NCI-H526 treated with DMSO at 0.1 percent for 48 hours (cell line): ENCODE measurements around the gene PCCA.
"Not testable (repeated sequence)": the region's sequence is repeated elsewhere in the genome, so short reads cannot be mapped to it uniquely, and the experiment has no call there.

Source experiments
- DNase-seq: peaks from one replicate; lab custom pipeline; 2025; lab: John Stamatoyannopoulos, UW

Gene PCCA

DNA sequence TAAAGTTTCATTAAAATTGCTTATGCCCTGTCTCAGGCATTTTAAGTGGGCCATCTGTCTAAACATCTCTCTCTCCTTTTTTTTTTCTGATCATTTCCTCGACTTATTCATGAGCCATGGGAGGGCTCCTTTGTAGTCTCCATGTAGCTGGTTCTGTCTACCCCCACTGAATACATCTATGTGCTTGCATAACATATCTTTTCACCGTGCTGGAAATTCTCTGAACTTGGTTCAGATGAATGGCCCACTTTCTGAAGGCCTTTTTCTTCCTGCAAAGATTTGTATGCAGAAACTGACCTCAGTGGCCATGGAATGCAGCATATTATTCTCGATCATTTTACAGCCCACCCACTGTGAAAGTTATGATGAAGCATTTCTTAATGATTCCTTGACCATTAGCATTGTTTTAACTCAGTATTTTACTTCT lies 274.4 kb downstream of the PCCA start:
- DNase-seq, result no peak

DNA sequence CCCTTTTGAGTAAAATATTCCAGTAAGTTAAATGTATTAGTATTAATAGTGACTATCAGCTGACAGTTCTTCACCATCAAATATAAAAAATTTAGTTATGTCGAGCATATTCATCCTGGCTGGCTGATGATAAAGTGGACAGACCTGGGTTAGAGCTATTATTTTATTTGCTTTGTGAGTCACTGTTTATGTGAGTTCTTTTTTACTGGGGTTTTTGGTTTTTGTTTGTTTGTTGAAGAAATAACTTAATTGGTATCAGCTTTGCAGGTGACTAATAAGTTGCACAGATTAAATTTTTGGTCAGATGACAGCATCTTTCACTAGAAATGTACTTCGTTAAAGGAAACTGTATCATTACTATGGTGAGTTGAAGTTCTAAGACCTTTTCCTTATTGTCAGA lies 275.0 kb downstream of the PCCA start:
- DNase-seq, result no peak

DNA sequence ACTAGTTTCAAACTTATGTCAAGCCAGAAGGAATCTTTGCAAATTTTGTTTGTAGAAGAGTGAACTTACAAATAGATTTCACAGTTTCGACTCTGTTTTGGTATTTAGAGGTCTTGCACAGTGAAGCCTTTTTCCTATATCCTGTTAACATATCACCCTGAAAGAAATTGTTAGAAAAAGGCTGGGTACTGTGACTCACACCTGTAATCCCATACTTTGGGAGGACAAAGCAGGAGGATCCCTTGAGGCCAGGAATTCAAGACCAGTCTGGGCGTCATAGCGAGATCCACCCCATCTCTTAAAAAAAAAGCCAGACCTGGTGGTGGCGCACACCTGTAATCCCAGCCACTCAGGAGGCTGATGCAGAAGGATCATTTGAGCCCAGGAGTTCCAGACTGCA lies 275.7 kb downstream of the PCCA start:
- DNase-seq, result no peak

DNA sequence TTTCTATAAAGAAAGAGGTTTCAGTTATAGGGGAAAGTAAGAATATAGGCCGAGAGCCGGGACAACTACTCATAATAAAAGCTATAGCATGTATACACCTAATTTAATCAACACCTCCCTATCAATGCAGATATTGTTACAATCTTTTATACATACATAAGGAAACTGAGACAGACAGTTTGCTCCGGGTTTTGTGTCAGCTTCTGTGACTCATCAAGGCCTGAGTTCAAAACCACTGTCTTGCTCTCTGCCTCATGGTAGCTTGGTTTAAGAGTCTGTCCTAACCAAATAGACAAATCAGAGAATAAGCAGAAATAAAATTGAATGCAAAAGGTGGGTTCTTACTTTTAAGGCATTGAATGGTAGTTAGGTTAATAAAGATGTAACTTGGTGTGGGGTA lies 276.8 kb downstream of the PCCA start:
- DNase-seq, result no peak

DNA sequence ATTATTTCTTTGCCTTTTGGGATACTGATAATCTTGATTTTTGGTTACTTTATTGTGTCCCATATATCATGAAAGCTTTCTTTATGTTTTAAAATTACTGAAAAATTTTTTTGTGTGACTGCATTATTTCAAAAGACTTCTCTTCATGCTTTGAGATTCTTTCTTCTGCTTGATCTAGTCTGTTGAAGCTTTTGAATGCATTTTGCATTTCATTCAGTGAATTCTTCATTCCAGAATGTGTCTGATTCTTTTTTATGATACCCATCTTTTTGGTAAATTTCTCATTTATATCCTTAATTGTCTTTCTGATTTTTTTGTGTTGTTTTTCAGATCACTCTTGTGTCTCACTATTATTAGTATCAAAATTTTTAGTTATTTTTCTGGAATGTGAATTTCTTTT lies 289.6 kb downstream of the PCCA start:
- no peak for DNase-seq

DNA sequence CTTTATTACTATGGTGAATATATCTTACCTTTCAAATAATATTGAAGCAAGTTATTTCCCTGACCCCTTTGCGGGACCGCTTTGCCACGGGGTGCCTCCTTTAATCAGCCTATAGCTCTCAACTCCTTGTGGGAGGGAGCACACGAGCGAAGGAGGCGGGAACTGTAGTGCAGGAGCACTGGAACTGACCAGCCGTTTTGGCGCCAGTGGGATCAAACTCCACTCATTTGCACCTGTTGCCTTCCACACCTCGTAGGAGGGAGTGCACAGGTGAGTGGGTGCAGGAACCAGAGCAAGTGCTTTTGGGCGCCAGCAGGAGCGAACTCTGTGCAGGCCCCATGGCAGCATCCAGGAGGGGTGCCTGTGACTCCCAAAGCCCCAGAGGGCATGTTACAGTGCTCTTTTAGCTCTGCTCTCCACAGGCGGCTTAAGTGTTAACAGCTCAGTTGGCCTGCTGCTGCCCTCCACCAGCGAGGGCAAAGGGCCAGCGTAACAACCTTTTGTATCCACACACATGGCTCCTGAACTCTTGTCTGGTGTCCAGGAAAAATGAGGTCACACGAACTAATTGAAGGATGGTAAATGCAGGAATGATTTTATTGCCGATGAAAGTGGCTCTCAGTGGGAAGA lies 292.8 kb downstream of the PCCA start:
- no peak for DNase-seq

DNA sequence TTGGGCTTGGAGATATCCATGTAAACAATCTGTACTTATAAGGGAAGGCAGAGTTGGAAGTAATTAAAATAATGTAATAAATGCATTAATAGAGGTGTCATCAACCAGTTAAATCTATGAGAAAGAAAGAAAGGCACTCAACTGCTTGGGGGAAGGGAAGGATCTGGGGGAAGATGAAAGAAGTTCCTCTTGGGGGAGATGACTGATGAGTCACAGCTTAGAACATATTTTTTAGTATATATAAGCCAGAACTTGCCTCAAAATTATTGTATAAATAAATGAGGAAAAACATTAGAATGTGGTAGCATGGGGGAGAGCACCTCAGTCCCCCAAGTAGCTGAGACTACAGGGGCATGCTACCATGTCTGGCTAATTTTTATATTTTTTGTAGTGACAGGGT lies 293.9 kb downstream of the PCCA start:
- no peak for DNase-seq

DNA sequence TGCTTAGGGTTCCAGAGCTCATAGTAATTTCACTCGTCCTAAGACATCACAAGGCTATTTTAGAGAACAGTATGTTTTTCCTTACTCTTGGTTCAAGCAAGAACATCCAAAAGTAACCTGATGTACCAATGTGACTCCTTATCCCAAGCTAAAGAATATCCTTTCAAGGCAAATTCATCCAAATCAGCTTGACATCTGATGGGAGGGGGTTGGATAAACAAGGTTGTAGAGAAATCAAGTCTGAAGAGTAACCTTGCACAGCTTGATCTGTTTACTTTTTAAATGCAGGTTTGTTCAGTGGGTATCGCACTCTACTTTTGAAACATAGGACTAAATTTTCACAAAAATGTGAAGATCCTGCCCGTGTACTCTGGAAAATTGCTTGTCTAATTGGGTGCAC lies 298.5 kb downstream of the PCCA start:
- DNase-seq, result no peak

DNA sequence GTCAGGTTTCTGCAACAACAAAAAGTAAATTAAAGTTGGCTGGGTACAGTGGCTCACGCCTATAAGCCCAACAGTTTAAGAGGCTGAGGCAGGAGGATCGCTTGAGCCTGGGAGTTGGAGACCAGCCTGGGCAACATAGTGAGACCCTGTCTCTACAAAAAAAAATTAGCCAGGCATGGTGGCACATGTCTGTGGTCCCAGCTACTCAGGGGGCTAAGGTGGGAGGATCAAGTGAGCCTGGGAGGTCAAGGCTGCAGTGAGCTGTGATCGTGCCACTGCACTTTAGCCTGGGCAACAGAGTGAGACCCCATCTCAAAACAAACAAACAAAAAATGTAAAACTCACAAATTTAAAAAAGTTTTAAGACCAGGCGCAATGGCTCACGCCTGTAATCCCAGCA lies 299.3 kb downstream of the PCCA start:
- DNase-seq, result not testable (repeated sequence)

DNA sequence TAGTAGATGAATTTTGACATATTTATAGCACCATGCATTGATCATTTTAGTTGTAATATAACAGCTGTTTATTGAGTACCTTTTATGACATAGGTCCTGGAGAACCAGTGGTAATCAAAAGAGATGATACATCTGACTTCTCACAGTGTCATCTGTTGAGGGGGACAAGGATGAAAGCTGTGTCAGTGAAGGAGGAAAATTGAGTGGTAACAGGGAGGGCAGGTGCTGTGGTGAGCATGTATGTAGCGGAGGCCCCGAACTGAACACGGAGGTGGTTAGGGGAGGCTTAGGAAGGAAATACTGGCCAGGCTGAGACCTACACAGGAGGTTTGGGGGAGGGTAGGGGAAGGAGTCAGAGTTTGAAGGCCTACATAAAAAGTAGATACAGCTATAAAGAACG lies 300.0 kb downstream of the PCCA start:
- no peak for DNase-seq

DNA sequence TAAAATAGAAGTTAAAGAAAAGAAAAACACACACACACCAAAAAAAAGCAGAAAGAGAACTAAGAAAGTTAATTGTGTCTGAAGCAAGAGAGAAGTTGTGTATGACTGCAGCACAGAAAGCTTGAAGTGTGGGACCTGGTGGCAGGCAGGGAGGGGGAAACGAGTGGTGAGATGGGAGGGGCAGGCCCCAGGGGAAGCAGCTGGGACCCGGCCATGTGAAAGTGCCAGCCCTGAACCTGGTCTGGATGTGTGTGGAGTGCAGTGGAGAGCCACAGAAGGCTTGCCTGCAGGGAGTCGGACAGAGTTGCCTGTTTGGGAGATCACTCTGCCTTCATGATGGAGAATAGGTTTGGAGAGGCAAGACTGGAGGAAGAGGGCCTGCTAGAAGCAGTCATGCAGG lies 300.7 kb downstream of the PCCA start:
- no peak for DNase-seq

DNA sequence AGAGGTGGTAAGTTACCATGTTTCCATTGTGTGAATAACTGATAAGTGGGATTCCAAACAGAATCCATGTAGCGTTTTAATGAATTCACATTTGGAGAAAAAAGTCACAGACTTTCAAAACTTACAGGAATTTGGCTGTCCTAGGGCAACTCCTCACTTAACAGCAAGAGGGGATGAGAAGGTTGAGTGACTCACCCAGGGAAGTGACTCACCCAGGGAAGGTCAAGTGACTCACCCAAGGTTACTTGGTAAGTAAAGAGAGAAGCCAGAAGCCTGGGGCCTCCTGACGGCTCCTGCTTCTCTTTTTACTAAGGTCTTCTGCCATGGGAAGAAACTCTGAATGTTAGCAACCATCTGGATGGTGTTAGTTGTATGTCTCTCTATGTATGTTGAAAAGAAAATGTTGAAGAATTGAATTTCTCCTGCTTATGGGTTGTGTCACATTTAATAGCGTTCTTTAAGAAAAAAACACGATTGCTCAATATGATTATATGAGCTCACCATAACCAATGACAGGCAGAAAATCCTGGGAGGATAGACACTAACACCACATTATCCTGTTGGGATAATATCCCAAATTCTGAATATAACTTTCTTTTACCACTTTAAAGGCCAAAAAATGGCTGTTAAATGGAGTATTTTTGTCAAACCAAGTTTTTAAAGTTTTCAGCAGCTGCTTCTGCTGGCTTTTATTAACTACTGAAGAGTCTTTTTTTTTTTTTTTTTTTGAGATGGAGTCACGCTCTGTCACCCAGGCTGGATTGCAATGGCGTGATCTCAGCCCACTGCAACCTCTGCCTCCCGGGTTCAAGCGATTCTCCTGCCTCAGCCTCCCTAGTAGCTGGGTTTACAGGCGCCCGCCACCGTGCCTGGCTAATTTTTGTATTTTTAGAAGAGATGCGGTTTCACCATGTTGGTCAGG lies 304.1 kb downstream of the PCCA start:
- DNase-seq, result no peak

DNA sequence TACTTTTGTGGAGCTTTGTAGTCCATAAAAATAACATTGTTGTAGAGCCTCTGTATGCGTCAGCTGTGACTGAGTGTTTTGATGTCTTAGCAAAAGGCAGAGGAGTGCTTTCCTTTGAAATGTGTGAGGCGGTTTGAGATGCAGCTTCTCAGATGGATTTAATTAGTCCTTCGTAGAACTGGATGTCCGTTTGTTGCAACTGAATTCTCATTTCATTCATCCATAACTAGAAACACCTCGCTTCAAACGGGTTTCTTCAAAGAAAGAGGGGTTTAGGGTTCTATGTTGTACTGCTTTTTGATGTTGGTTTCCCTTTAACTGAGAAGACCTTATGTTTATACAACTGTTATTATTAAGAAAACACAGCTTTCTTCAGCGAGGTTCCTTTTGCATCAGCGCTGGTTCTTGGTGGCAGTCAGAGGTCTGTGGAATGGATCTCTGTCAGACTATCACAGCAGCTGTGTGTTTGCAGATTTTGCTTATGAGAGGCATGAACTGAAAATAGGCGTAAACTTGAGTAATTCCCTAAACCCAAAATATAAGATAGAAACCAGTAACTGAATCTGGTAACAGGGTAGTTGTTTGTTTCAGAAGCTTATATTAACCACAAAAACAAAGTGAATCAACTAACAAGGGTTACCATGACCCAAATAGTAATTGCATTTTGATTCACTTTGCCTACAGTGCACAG lies 305.3 kb downstream of the PCCA start:
- DNase-seq, result no peak

DNA sequence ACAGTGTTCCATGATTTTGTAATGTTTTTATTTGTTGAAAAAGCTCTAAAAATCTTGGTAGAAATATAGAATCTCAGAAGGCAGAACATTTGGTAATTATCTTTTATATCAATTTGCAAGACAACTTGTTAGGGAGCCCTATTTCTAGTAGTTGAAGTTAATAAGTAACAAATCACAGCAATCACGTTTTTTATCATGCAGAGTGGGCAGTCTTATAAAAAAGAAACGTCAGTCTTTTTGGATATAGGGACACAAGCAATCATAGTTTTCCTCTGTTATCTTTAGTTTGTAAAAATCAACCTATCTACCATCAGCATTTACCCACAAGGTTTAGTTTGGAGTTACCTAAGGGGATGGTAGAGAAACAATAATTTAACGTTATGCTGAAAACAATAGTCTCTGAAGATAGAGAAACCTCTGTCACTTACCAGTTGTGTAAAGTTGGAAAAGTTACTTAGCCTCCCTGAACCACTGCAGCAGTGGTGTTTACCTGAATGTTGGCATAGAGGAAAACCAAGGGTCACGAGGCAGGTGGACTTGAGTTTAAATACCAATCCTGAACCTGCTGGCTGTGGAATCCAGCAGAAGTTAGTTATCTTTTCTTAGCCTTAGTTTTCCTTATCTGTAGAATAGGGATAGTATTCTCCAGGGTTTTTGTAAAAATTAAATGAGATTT lies 306.9 kb downstream of the PCCA start:
- DNase-seq, result no peak

DNA sequence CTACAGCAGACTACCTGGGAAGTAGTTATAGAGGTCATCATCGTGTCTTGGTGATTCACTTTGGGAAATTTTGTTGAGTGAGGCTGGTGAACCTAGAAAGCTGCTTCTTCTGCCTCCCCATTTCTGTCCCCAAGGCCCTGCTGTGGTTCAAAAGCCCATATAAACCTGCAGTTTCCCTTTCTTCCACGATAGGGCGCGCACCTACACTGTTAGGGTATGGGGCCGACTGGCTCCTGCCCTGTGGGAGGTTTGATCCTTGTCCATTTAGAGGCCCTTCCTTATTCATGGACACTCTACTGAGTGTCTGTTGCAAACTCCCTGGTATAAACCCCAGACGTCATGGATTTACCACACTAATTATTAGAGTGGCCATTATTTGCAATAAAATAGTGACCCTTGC lies 307.9 kb downstream of the PCCA start:
- no peak for DNase-seq

DNA sequence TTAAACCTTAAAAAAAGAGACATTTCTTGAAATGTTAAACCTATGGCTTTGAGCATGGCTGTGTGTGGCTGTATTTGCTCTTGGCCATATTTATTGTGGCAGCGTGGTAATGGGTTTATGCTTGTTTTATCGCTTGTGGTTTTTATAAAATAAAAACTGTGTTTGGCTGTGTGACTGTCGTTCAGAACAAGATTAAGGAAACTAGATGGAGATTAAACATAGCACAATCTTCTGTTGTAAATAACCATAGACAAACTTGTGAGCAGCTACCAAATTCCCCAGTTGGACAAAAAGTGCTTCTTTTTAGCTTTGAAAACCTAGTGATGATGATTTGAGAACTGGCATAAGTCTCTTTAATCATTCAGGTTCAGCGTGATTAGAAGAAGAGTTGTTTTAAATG lies 308.7 kb downstream of the PCCA start:
- DNase-seq, result no peak

DNA sequence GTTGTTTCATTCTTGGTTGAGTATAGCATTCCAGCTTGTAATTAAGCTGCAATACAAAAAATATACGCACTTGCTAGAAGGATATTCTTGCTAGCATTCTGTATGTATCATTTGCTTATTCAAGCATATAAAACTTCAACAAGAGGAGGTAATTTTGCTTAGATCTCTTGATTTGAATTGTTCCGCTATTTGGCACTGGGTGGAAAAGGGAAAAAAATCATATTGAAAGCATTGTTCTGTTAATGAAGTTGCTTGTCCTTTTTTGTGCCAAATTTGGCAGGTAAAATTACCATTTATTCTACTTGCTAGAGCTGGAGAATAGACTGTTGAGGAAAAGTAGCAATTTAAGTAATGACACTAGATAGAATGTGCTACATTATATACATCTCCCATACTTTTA lies 309.5 kb downstream of the PCCA start:
- DNase-seq, result no peak

DNA sequence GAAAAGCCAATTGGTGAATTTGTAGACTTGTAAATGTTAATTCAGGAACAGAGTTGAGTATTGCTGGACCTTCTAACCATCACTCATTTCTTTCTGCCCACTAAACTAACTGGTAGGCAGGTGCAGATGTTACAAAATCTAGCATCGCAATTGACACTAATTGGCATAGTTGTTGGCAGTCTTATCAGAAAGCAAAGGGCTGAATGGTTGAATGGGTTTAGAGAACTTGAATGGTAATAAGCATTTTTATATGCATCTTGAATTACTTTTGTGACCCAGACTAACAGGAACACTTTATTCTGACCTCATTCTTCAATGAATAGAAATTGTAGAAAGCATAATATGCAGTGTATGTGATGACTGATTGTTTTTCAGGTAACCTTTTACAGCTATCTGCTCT lies 310.6 kb downstream of the PCCA start:
- no peak for DNase-seq

DNA sequence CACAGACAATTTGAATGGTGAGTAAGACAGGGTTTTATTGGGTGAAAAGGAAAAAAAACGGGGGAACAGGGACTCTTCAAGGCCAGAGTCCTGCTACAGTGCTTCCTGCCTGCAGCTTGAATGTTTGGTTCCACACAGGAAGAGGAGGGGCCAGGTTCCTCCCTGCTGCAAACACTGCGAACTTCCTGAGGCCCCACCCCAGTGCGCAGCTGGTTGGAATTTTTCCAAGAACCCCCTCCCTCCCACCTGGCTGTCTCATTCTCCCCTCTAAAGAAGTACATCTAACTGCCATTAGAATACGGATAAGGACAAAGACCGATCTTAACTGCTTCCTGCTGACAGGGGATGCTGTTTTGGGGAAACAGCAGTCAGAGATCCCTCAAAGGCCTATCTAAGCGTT lies 314.8 kb downstream of the PCCA start:
- no peak for DNase-seq

DNA sequence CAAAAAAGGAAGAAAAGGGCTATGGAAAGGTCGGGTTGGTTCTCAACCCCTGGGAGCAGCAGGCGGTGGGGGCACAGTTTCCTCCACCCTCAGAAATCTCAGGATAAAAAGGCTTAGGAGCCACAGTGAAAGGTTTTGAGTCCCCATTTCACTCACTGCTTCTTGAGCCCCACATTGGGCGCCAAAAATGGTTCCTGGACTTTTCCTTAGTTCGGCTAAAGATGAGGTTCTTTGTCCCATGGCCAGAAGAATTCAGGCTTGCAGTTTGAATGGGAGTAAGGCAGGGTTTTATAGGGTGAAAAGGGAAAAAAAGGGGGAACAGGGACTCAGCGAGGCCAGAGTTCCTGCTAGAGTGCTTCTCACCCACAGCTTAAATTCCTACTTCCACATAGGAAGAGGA lies 320.2 kb downstream of the PCCA start:
- DNase-seq, result no peak

DNA sequence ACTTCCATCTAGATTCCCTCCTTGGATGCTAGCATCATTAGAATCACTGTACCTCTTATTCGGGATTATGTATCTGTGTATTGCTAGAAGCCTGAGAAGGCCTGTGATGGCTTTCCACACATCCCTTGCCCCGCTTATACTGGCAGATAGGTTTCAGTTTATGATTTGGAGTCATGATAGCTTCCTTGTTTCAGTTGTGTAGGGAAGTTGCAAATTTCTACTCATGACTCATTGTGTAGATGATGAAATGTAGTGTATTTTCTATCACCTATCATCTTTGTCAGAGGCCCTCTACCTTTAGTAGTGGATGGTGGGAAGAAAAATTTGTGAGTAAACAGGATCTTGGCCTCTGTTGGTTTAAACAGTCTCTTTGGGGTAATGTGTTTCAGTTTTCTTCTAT lies 334.5 kb downstream of the PCCA start:
- DNase-seq, result no peak

DNA sequence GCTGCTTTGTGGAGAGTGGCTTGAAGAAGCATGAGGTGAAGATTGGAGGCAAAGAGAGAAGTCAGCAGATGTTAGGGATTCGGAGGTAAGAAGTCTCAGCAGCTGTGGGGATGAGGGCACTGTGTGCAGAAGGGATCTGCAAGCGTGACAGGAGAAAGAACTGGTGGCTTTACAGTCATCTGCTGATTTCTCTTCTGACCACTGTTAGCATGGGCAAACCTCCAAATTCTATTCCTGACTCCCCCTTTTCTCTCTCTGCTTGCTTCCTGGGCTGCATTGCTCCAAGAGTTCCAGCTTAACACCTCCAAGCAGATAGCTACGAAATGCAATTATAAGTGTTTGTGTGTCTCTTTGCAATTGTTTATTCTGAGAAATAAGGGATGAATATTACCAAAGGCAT lies 340.1 kb downstream of the PCCA start:
- no peak for DNase-seq

DNA sequence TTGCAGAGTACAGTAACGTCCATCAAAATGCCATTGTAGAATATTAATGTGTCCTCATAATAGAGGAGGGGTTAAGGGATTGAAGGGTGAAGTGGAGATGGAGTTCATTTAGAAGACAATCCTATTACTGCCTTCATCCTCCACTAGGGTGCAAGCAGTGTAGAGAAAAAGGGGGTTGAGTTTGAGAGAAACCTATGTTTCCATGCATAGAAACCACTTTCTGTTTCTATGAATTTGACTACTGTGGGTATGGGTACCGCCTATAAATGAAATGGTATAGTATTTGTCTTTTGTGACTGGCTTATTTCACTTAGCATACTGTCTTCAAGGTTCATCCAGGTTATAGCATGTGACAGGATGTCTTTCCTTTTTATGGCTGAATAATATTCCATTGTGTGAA lies 343.7 kb downstream of the PCCA start:
- no peak for DNase-seq
